SK-N-SH treated with all-trans-retinoic acid at 6 μM for 48 hours (cell line): ENCODE measurements around the gene AGAP1.

Source experiments
- ATAC-seq: fragments of 200-7000 bp; cut with Tn5 transposase; 3 replicates; pipeline ENCODE4 v1.9.1; 2020; ENCODE audit warnings: mild to moderate bottlenecking, moderate library complexity
- ARNTL ChIP-seq: fragments of 450-650 bp; formaldehyde crosslinking; IDR thresholded peaks from 2 replicates; pipeline ENCODE4 v1.5.0; 2020; ENCODE audit warnings: low read depth, mild to moderate bottlenecking, moderate library complexity, borderline replicate concordance
- BACH2 ChIP-seq: fragments of 250-450 bp; sonication (Bioruptor Pico); IDR thresholded peaks from 2 replicates; pipeline ENCODE4 v1.9.0; 2021; ENCODE audit warnings: mild to moderate bottlenecking, borderline replicate concordance
- CSDC2 ChIP-seq: fragments of 250-450 bp; sonication (Bioruptor Pico); IDR thresholded peaks from 2 replicates; pipeline ENCODE4 v1.5.0; 2020; ENCODE audit warnings: mild to moderate bottlenecking, moderate library complexity
- ESRRG ChIP-seq: fragments of 250-450 bp; sonication (Bioruptor Pico); IDR thresholded peaks from 2 replicates; pipeline ENCODE4 v1.6.1; 2021; ENCODE audit warnings: mild to moderate bottlenecking
- GLIS3 ChIP-seq: fragments of 250-450 bp; sonication (Bioruptor Pico); IDR thresholded peaks from 2 replicates; pipeline ENCODE4 v1.5.0; 2020; ENCODE audit warnings: mild to moderate bottlenecking, moderate library complexity
- ISL1 ChIP-seq: fragments of 250-450 bp; sonication (Bioruptor Pico); IDR thresholded peaks from 2 replicates; pipeline ENCODE4 v2.1.2; 2022; ENCODE audit warnings: mild to moderate bottlenecking, moderate library complexity
- OSR1 ChIP-seq: fragments of 250-450 bp; sonication (Bioruptor Pico); IDR thresholded peaks from 2 replicates; pipeline ENCODE4 v1.8.0; 2022; ENCODE audit warnings: moderate library complexity, mild to moderate bottlenecking, inconsistent platforms
- POU6F1 ChIP-seq: fragments of 250-450 bp; sonication (Bioruptor Pico); IDR thresholded peaks from 2 replicates; pipeline ENCODE4 v1.8.0; 2021; ENCODE audit warnings: low read depth, mild to moderate bottlenecking, moderate library complexity, borderline replicate concordance
- PPARA ChIP-seq: fragments of 250-450 bp; sonication (Bioruptor Pico); IDR thresholded peaks from 2 replicates; pipeline ENCODE4 v1.5.0; 2020; ENCODE audit warnings: mild to moderate bottlenecking, borderline replicate concordance
- RARB ChIP-seq: fragments of 250-450 bp; sonication (Bioruptor Pico); IDR thresholded peaks from 2 replicates; pipeline ENCODE4 v1.8.0; 2021; ENCODE audit warnings: mild to moderate bottlenecking, moderate library complexity
- SNAI2 ChIP-seq: fragments of 250-450 bp; sonication (Bioruptor Pico); IDR thresholded peaks from 2 replicates; pipeline ENCODE4 v1.5.0; 2020; ENCODE audit warnings: mild to moderate bottlenecking, moderate library complexity
- TCF4 ChIP-seq: fragments of 250-450 bp; sonication (Bioruptor Pico); IDR thresholded peaks from 2 replicates; pipeline ENCODE4 v1.8.0; 2021; ENCODE audit warnings: mild to moderate bottlenecking, moderate library complexity, borderline replicate concordance
- TOX ChIP-seq: fragments of 250-450 bp; sonication (Bioruptor Pico); IDR thresholded peaks from 2 replicates; pipeline ENCODE4 v1.8.0; 2021; ENCODE audit warnings: mild to moderate bottlenecking, moderate library complexity, borderline replicate concordance
- TSHZ2 ChIP-seq: fragments of 250-450 bp; sonication (Bioruptor Pico); IDR thresholded peaks from 2 replicates; pipeline ENCODE4 v1.5.0; 2020; ENCODE audit warnings: mild to moderate bottlenecking, moderate library complexity
- ZC3H10 ChIP-seq: fragments of 250-450 bp; sonication (Bioruptor Pico); IDR thresholded peaks from 2 replicates; pipeline ENCODE4 v1.5.1; 2021; ENCODE audit warnings: mild to moderate bottlenecking, moderate library complexity
- ZFP30 ChIP-seq: fragments of 450-650 bp; formaldehyde crosslinking; IDR thresholded peaks from 2 replicates; pipeline ENCODE4 v1.5.0; 2022; ENCODE audit warnings: mild to moderate bottlenecking, moderate library complexity
- ZNF565 ChIP-seq: fragments of 450-650 bp; formaldehyde crosslinking; conservative IDR thresholded peaks from 2 replicates; pipeline ENCODE4 v1.5.0; 2020; ENCODE audit warnings: low read depth, mild to moderate bottlenecking, moderate library complexity
- ZNF70 ChIP-seq: fragments of 450-650 bp; formaldehyde crosslinking; IDR thresholded peaks from 2 replicates; pipeline ENCODE4 v1.5.0; 2020; ENCODE audit warnings: mild to moderate bottlenecking, moderate library complexity
- ZNF8 ChIP-seq: fragments of 450-650 bp; formaldehyde crosslinking; IDR thresholded peaks from 2 replicates; pipeline ENCODE4 v1.5.0; 2020; ENCODE audit warnings: mild to moderate bottlenecking, moderate library complexity
- TF ChIP-seq, protein P1 (sequence below): fragments of 250-450 bp; sonication (Bioruptor Pico); IDR thresholded peaks from 2 replicates; pipeline ENCODE4 v1.8.0; 2020; ENCODE audit warnings: mild to moderate bottlenecking, moderate library complexity, borderline replicate concordance
- TF ChIP-seq, protein P2 (sequence below): fragments of 250-450 bp; sonication (Bioruptor Pico); IDR thresholded peaks from 2 replicates; pipeline ENCODE4 v1.5.1; 2021; ENCODE audit warnings: mild to moderate bottlenecking, moderate library complexity
- TF ChIP-seq, protein P3 (sequence below): fragments of 250-450 bp; sonication (Bioruptor Pico); IDR thresholded peaks from 2 replicates; pipeline ENCODE4 v1.5.1; 2020; ENCODE audit warnings: low read depth, mild to moderate bottlenecking, moderate library complexity

Gene AGAP1

GRCh38 chr2:235752846-235753245, 259.0 kb downstream of the AGAP1 start:
- ATAC-seq, result no peak
- TF ChIP-seq BACH2 (CRISPR knock-in tag) (no peak), SNAI2 (no peak), OSR1 (CRISPR knock-in tag) (no peak), ZC3H10 (CRISPR knock-in tag) (no peak), ARNTL (CRISPR knock-in tag) (no peak), PPARA (CRISPR knock-in tag) (no peak), TCF4 (CRISPR knock-in tag) (no peak), ISL1 (CRISPR knock-in tag) (no peak), ZNF8 (CRISPR knock-in tag) (no peak), ZNF70 (CRISPR knock-in tag) (no peak)

GRCh38 chr2:235754357-235755207, 260.7 kb downstream of the AGAP1 start:
- no peak for TF ChIP-seq TOX
- TF ChIP-seq TSHZ2 (CRISPR knock-in tag), result no peak
- no peak for TF ChIP-seq RARB (CRISPR knock-in tag)
- no peak for TF ChIP-seq ARNTL (CRISPR knock-in tag)
- TF ChIP-seq, protein P1, sequence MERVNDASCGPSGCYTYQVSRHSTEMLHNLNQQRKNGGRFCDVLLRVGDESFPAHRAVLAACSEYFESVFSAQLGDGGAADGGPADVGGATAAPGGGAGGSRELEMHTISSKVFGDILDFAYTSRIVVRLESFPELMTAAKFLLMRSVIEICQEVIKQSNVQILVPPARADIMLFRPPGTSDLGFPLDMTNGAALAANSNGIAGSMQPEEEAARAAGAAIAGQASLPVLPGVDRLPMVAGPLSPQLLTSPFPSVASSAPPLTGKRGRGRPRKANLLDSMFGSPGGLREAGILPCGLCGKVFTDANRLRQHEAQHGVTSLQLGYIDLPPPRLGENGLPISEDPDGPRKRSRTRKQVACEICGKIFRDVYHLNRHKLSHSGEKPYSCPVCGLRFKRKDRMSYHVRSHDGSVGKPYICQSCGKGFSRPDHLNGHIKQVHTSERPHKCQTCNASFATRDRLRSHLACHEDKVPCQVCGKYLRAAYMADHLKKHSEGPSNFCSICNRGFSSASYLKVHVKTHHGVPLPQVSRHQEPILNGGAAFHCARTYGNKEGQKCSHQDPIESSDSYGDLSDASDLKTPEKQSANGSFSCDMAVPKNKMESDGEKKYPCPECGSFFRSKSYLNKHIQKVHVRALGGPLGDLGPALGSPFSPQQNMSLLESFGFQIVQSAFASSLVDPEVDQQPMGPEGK (CRISPR knock-in tag), result no peak
- no peak for TF ChIP-seq TCF4 (CRISPR knock-in tag)
- no peak for TF ChIP-seq ESRRG
- TF ChIP-seq, protein P2, sequence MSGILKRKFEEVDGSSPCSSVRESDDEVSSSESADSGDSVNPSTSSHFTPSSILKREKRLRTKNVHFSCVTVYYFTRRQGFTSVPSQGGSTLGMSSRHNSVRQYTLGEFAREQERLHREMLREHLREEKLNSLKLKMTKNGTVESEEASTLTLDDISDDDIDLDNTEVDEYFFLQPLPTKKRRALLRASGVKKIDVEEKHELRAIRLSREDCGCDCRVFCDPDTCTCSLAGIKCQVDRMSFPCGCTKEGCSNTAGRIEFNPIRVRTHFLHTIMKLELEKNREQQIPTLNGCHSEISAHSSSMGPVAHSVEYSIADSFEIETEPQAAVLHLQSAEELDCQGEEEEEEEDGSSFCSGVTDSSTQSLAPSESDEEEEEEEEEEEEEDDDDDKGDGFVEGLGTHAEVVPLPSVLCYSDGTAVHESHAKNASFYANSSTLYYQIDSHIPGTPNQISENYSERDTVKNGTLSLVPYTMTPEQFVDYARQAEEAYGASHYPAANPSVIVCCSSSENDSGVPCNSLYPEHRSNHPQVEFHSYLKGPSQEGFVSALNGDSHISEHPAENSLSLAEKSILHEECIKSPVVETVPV (CRISPR knock-in tag), result no peak
- no peak for TF ChIP-seq CSDC2 (CRISPR knock-in tag)
- TF ChIP-seq PPARA (CRISPR knock-in tag), result no peak
- TF ChIP-seq, protein P3, sequence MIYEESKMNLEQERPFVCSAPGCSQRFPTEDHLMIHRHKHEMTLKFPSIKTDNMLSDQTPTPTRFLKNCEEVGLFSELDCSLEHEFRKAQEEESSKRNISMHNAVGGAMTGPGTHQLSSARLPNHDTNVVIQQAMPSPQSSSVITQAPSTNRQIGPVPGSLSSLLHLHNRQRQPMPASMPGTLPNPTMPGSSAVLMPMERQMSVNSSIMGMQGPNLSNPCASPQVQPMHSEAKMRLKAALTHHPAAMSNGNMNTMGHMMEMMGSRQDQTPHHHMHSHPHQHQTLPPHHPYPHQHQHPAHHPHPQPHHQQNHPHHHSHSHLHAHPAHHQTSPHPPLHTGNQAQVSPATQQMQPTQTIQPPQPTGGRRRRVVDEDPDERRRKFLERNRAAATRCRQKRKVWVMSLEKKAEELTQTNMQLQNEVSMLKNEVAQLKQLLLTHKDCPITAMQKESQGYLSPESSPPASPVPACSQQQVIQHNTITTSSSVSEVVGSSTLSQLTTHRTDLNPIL, result no peak
- TF ChIP-seq ZFP30 (CRISPR knock-in tag), result no peak
- TF ChIP-seq ZC3H10 (CRISPR knock-in tag), result no peak
- TF ChIP-seq ISL1 (CRISPR knock-in tag), result no peak
- no peak for TF ChIP-seq GLIS3
- TF ChIP-seq POU6F1 (CRISPR knock-in tag), result no peak
- TF ChIP-seq BACH2 (CRISPR knock-in tag), result no peak
- no peak for TF ChIP-seq ZNF70 (CRISPR knock-in tag)
- TF ChIP-seq ZNF565 (CRISPR knock-in tag), result no peak
- ATAC-seq, result no peak
